Gastroesophageal sphincter (tissue), 3 donors: Measurements from ENCODE around the gene RALY.

ENCODE experiments used
- POLR2A ChIP-seq, 2 donors: fragments of 450-650 bp; IDR thresholded peaks; one replicate each; pipeline ENCODE4 v1.6.1; 2017; ENCODE audit warnings: antibody characterized with exemption in 2 of 2, mild to moderate bottlenecking in 2 of 2, moderate library complexity in 1 of 2
- TF ChIP-seq, protein P1 (sequence below), 4 experiments: fragments of 200-600 bp in 2 of 4; fragments of 450-650 bp in 2 of 4; sonication (generic) in 1 of 4; IDR thresholded peaks; one replicate each; pipeline ENCODE4 v1.5.1; 2017 to 2019; ENCODE audit warnings: antibody characterized with exemption in 4 of 4, mild to moderate bottlenecking in 2 of 4, moderate library complexity in 2 of 4

DNA sequence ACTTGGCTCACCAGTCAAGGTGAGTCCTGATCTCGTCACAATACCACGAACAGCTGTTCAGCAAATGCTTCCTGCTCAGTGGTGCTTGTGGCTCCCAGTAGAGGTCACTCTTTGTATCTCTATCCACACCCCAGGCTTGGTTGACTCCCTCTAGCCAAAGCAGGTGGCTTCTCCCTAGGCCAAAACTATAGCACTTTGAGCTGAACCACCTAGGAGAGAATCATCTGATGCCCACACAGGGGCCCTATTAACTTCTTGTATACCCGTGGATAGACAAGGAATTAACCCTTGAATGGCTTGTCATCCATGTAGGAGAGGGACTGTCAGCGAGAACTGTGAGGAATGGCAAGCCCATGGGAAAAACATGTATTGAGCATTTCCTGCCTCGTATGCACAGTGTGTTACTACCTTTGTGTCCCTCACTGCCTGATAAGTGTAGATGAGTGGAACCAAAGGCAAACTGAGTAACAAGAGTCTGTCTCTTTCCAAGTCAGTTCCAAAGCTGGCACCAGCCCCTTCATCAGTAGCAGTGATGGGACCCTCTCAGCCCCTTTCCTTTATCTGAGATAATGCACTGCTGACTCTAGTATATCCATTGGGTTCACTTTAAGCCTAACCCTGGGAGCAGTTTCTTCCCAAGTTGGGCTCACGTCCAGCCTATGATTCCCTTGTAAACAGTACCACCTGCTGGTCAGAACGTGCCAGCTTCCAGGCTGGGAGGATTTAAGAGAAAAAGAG lies 75.8 kb downstream of the RALY start:
- TF ChIP-seq, protein P1, sequence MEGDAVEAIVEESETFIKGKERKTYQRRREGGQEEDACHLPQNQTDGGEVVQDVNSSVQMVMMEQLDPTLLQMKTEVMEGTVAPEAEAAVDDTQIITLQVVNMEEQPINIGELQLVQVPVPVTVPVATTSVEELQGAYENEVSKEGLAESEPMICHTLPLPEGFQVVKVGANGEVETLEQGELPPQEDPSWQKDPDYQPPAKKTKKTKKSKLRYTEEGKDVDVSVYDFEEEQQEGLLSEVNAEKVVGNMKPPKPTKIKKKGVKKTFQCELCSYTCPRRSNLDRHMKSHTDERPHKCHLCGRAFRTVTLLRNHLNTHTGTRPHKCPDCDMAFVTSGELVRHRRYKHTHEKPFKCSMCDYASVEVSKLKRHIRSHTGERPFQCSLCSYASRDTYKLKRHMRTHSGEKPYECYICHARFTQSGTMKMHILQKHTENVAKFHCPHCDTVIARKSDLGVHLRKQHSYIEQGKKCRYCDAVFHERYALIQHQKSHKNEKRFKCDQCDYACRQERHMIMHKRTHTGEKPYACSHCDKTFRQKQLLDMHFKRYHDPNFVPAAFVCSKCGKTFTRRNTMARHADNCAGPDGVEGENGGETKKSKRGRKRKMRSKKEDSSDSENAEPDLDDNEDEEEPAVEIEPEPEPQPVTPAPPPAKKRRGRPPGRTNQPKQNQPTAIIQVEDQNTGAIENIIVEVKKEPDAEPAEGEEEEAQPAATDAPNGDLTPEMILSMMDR (IDR thresholded peaks at IDR 0.05), result peak in 3 of 4 experiments; percentile 83 to 93 (median 88)
- TF ChIP-seq POLR2A (IDR thresholded peaks at IDR 0.05), result no peak
